ENCODE data around the gene ULK4. TPM values are rescaled to one million over a fixed set of nuclear protein-coding genes. Genes with fewer than 3 reads are reported as not detected.

ULK4 gene
- total and polyA plus RNA-seq, 2 of the 4 experiments (the other 2 are of a cell fraction): 2.7 to 5.0 TPM

GRCh38 chr3:41575724-41576123 is 386.2 kb downstream of the ULK4 start:
- H2AFZ ChIP-seq (replicated peaks; ENCODE audit: low read length, poor library complexity): no peak overlapping the region
- TF ChIP-seq RCOR1 (IDR thresholded peaks at IDR 0.05; ENCODE audit: insufficient replicate concordance, low read length) (no peak), MAFK (IDR thresholded peaks at IDR 0.05; ENCODE audit: low read depth, low read length) (no peak), RFX5 (IDR thresholded peaks at IDR 0.05; ENCODE audit: low read depth, low read length) (no peak), POLR2A (IDR thresholded peaks at IDR 0.05; ENCODE audit: low read depth, low read length) (no peak), CEBPB (IDR thresholded peaks at IDR 0.05; ENCODE audit: low read depth, low read length) (no peak), FOS (IDR thresholded peaks at IDR 0.05; ENCODE audit: low read depth, low read length) (no peak), RAD21 (IDR thresholded peaks at IDR 0.05; ENCODE audit: low read length) (no peak), USF2 (IDR thresholded peaks at IDR 0.05; ENCODE audit: low read depth, low read length) (no peak), SMC3 (IDR thresholded peaks at IDR 0.05; ENCODE audit: low read depth, low read length) (no peak), MAZ (IDR thresholded peaks at IDR 0.05; ENCODE audit: borderline replicate concordance, low read depth, low read length) (no peak), NFE2L2 (IDR thresholded peaks at IDR 0.05; ENCODE audit: low read depth, low read length) (no peak), CTCF (conservative IDR thresholded peaks at IDR 0.05; ENCODE audit: low read depth, low read length) (no peak), CHD1 (IDR thresholded peaks at IDR 0.05; ENCODE audit: low read depth, low read length) (no peak), MXI1 (IDR thresholded peaks at IDR 0.05; ENCODE audit: borderline replicate concordance, low read depth, low read length) (no peak), BHLHE40 (IDR thresholded peaks at IDR 0.05; ENCODE audit: low read depth, low read length) (no peak)
- TF ChIP-seq, protein P1, sequence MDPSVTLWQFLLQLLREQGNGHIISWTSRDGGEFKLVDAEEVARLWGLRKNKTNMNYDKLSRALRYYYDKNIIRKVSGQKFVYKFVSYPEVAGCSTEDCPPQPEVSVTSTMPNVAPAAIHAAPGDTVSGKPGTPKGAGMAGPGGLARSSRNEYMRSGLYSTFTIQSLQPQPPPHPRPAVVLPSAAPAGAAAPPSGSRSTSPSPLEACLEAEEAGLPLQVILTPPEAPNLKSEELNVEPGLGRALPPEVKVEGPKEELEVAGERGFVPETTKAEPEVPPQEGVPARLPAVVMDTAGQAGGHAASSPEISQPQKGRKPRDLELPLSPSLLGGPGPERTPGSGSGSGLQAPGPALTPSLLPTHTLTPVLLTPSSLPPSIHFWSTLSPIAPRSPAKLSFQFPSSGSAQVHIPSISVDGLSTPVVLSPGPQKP (IDR thresholded peaks at IDR 0.05; ENCODE audit: borderline replicate concordance, low read depth, low read length): no peak
- no peak overlapping the region for H3K14ac ChIP-seq (replicated peaks; ENCODE audit: low read depth, low read length)
- H3K4me3 ChIP-seq (ENCODE audit: insufficient read depth, low read depth, low read length): no peak overlapping the region
- in situ Hi-C loops (cut with MboI; ENCODE audit: low sequenced_read_pairs) (no loop called here), dilution Hi-C loops (cut with HindIII; ENCODE audit: low sequenced_read_pairs, unreplicated experiment) (no loop called here), intact Hi-C loops (cut with micrococcal nuclease) (no loop called here)
- no CpG with 5 or more reads among the region's 3 CpGs for WGBS, 2 experiments (ENCODE audit: extremely low coverage in 2 of 2, insufficient read length in 1 of 2)
- H3K9me3 ChIP-seq (ENCODE audit: control insufficient read depth, insufficient read depth, low read length): no peaks in the 10 kb centered on the region
- no peak overlapping the region for H4K8ac ChIP-seq (ENCODE audit: low read depth in 2 of 2, low read length in 2 of 2)
- no peaks in the 10 kb centered on the region for H4K20me1 ChIP-seq (ENCODE audit: insufficient read depth, low read length)
- no peak overlapping the region for H2BK20ac ChIP-seq (ENCODE audit: low read depth, low read length)
- ChIA-PET CTCF (no interaction called here), POLR2A (ENCODE audit: unreplicated experiment) (no interaction called here)
- H2AK5ac ChIP-seq (ENCODE audit: low read depth, low read length): no peak overlapping the region
- H3K9ac ChIP-seq (ENCODE audit: low read depth, low read length): no peak overlapping the region
- H4K5ac ChIP-seq (ENCODE audit: low read depth, low read length): no peak overlapping the region
- no peaks in the 10 kb centered on the region for H3K27me3 ChIP-seq (ENCODE audit: control insufficient read depth, insufficient read depth, low read length)
- no peak overlapping the region for H3K18ac ChIP-seq (ENCODE audit: low read depth, low read length)
- H3K23ac ChIP-seq (ENCODE audit: low read depth, low read length): no peak overlapping the region
- DNase-seq (no peak), ATAC-seq (ENCODE audit: low read depth) (no peak)
- no peak overlapping the region for H2AK9ac ChIP-seq (replicated peaks; ENCODE audit: low read depth, low read length, poor library complexity)
- H3K36me3 ChIP-seq (ENCODE audit: control insufficient read depth, insufficient read depth, low read length): no peaks in the 10 kb centered on the region
- no peak overlapping the region for H3K4me2 ChIP-seq (ENCODE audit: low read depth, low read length)
- H3K79me1 ChIP-seq (ENCODE audit: low read depth in 1 of 2, low read length in 2 of 2): no peaks in the 10 kb centered on the region
- H3K9me1 ChIP-seq (ENCODE audit: insufficient read depth, low read length): no peaks in the 10 kb centered on the region
- no peak overlapping the region for H3K56ac ChIP-seq (ENCODE audit: extremely low read depth, insufficient read depth, low read length)
- no peak overlapping the region for H4K91ac ChIP-seq (ENCODE audit: insufficient read depth, low read depth, low read length)
- no TSS peak for BruUV-seq (replicated peaks)
- H3K4me1 ChIP-seq (ENCODE audit: control insufficient read depth, insufficient read depth, low read length): no peaks in the 10 kb centered on the region
- no peak overlapping the region for H3K27ac ChIP-seq (ENCODE audit: insufficient read depth, low read length)
- H2BK5ac ChIP-seq (ENCODE audit: low read depth, low read length, poor library complexity, severe bottlenecking): no peak overlapping the region
- H3K4ac ChIP-seq (ENCODE audit: low read depth, low read length): no peak overlapping the region
- no peak overlapping the region for H2BK120ac ChIP-seq (ENCODE audit: low read depth, low read length)
- H2BK15ac ChIP-seq (ENCODE audit: low read depth, low read length): no peak overlapping the region
